Left lung (tissue), 10 donors: ENCODE results near the gene RAPGEF2. TPM values are rescaled to one million over a fixed set of nuclear protein-coding genes. Genes with fewer than 3 reads are reported as not detected.

Experiments
- ATAC-seq: fragments of 200-7000 bp; cut with Tn5 transposase; one replicate; pipeline ENCODE4 v1.9.1; 2020; ENCODE audit warnings: moderate library complexity
- DNase-seq, 4 donors: peaks; one replicate each; pipeline ENCODE4 v3.0.0-alpha.2; 2013 to 2020
- H3K27ac ChIP-seq, 2 donors: fragments of 200-600 bp; sonication (generic) in 1 of 2; one replicate each; pipeline versions ENCODE4 v1.5.0 to v1.8.0; 2020 to 2021
- H3K27me3 ChIP-seq, 2 donors: fragments of 200-600 bp; sonication (generic) in 1 of 2; one replicate each; pipeline versions ENCODE4 v1.5.0 to v1.8.0; 2020 to 2021
- H3K36me3 ChIP-seq, 2 donors: fragments of 200-600 bp; sonication (generic) in 1 of 2; one replicate each; pipeline versions ENCODE4 v1.5.0 to v1.8.0; 2020 to 2021
- H3K4me1 ChIP-seq, 2 donors: fragments of 200-600 bp; one replicate each; pipeline ENCODE4 v1.8.0; 2021
- H3K4me3 ChIP-seq, 2 donors: fragments of 200-600 bp; sonication (generic) in 1 of 2; one replicate each; pipeline versions ENCODE4 v1.5.0 to v1.8.0; 2020 to 2021; ENCODE audit warnings: mild to moderate bottlenecking in 1 of 2
- H3K9me3 ChIP-seq, 2 donors: fragments of 200-600 bp; sonication (generic) in 1 of 2; one replicate each; pipeline versions ENCODE4 v1.5.0 to v1.8.0; 2020 to 2021
- intact Hi-C, 2 donors: fragments of 100-400 bp; cut with DNase I; formaldehyde crosslinking; loops; one replicate each; pipeline versions ENCODE4 v1.11.2 to v1.14.2; 2022
- polyA plus RNA-seq, 6 donors: library from polyadenylated mRNA; unstranded; fragments of 120-200 nt; gene quantifications; one replicate each; pipeline ENCODE4 v1.2.1, GENCODE V29; 2013; ENCODE audit not compliant: insufficient read length in 6 of 6
- total RNA-seq, 2 donors: library from RNA; stranded (reverse); fragmentation: NEBNext Ultra II Directional; extraction: Animal tissue kit (Norgen Biotek cat#: 25700); gene quantifications; one replicate each; pipeline ENCODE4 v1.2.1, GENCODE V29; 2021
- TF ChIP-seq, protein P1 (sequence below), 2 donors: fragments of 200-600 bp; sonication (generic) in 1 of 2; IDR thresholded peaks; one replicate each; pipeline versions ENCODE4 v1.5.0 to v1.8.0; 2021; ENCODE audit warnings: antibody characterized with exemption in 2 of 2
- donor health status: DM: no; HTN: yes; CAD: no.
- donor health status: DM: no; HTN: no; CAD: no.

Gene RAPGEF2
- total and polyA plus RNA-seq, 8 donors, result 39.9 to 52.0 (median 45.4) TPM

GRCh38 chr4:159209249-159209648 is 106.4 kb downstream of the RAPGEF2 start:
- no peak overlapping the region for H3K4me3 ChIP-seq
- no peaks in the 10 kb centered on the region for H3K9me3 ChIP-seq
- peaks cover 3 to 14% of the 10 kb centered on the region in 2 donors for H3K4me1 ChIP-seq
- ATAC-seq, result no peak
- no peaks in the 10 kb centered on the region for H3K27me3 ChIP-seq
- no peaks in the 10 kb centered on the region for H3K36me3 ChIP-seq
- TF ChIP-seq, protein P1, sequence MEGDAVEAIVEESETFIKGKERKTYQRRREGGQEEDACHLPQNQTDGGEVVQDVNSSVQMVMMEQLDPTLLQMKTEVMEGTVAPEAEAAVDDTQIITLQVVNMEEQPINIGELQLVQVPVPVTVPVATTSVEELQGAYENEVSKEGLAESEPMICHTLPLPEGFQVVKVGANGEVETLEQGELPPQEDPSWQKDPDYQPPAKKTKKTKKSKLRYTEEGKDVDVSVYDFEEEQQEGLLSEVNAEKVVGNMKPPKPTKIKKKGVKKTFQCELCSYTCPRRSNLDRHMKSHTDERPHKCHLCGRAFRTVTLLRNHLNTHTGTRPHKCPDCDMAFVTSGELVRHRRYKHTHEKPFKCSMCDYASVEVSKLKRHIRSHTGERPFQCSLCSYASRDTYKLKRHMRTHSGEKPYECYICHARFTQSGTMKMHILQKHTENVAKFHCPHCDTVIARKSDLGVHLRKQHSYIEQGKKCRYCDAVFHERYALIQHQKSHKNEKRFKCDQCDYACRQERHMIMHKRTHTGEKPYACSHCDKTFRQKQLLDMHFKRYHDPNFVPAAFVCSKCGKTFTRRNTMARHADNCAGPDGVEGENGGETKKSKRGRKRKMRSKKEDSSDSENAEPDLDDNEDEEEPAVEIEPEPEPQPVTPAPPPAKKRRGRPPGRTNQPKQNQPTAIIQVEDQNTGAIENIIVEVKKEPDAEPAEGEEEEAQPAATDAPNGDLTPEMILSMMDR (IDR thresholded peaks at IDR 0.05), result no peak
- H3K27ac ChIP-seq, result no peak overlapping the region
- intact Hi-C loops, result loop anchor here in 1 of 2 donors (10.0 kb wide), 2 partner anchors 354 to 474 kb away; no protein-coding TSS in a partner anchor
- no peak for DNase-seq

GRCh38 chr4:159210975-159211374 is 108.1 kb downstream of the RAPGEF2 start:
- Histone ChIP-seq H3K27me3 (no peaks in the 10 kb centered on the region), H3K9me3 (no peaks in the 10 kb centered on the region), H3K27ac (no peak overlapping the region), H3K4me3 (no peak overlapping the region), H3K4me1 (peaks cover 3 to 17% of the 10 kb centered on the region in 2 donors), H3K36me3 (no peaks in the 10 kb centered on the region)
- intact Hi-C loops, result no loop called here
- TF ChIP-seq, protein P1 (IDR thresholded peaks at IDR 0.05), result no peak
- no peak for DNase-seq
- no peak for ATAC-seq

- Histone ChIP-seq H3K4me3 (no peak overlapping the region), H3K9me3 (no peaks in the 10 kb centered on the region), H3K36me3 (no peaks in the 10 kb centered on the region), H3K27me3 (no peaks in the 10 kb centered on the region), H3K27ac (no peak overlapping the region), H3K4me1 (peaks cover 0 to 4% of the 10 kb centered on the region in 2 donors)
- TF ChIP-seq, protein P1 (IDR thresholded peaks at IDR 0.05), result no peak
- intact Hi-C loops, result no loop called here
- DNase-seq, result no peak
- ATAC-seq, result no peak
These were observed 109.9 kb downstream of the RAPGEF2 start for GRCh38 chr4:159212675-159213293.

DNA sequence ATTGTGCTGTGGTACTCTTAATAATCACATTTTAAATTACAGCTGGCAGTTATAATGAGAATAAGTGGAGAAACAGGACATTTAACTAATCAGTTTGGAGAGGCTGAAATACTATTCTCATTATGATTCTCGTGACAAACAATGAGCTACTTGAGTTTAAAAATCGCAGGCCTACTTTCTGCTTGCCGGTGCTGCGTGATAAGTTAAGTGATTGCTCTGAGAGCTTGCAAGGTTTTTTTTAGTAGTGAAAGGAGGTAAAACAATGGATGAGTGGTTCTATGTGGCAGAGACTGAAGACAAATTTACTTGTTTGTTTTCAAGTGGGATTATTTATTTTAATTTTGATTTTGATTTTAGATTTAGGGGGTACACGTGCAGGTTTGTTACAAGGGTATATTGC is 114.0 kb downstream of the RAPGEF2 start:
- TF ChIP-seq, protein P1 (IDR thresholded peaks at IDR 0.05), result no peak
- DNase-seq, result no peak
- Histone ChIP-seq H3K4me3 (no peak overlapping the region), H3K27ac (no peak overlapping the region), H3K4me1 (peaks cover 0 to 13% of the 10 kb centered on the region in 2 donors), H3K36me3 (no peaks in the 10 kb centered on the region), H3K27me3 (no peaks in the 10 kb centered on the region), H3K9me3 (no peaks in the 10 kb centered on the region)
- peak; percentile 66 for ATAC-seq
- intact Hi-C loops, result no loop called here

DNA sequence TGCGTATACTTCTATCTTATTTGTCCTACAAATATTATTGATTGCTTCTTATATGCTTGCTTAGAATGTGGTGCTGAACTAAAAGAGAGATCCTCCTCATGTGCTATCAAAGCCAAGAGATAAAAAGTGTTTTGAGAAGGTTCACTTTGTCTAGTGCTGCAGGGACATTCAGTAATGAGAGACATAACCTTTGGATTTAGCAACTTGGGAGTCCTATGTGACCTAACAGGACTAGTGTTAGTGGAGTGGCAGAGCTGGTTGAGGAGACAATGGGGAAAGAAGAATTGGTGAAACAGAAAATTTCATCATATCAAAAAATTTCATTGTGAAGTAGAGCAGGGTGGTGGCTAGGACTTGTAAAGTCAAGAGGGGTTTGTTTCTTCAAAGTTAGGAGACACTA is 117.0 kb downstream of the RAPGEF2 start:
- intact Hi-C loops, result no loop called here
- no peak for ATAC-seq
- Histone ChIP-seq H3K27me3 (no peaks in the 10 kb centered on the region), H3K27ac (no peak overlapping the region), H3K4me1 (peaks cover 0 to 13% of the 10 kb centered on the region in 2 donors), H3K36me3 (no peaks in the 10 kb centered on the region), H3K9me3 (no peaks in the 10 kb centered on the region), H3K4me3 (no peak overlapping the region)
- no peak for DNase-seq
- TF ChIP-seq, protein P1 (IDR thresholded peaks at IDR 0.05), result no peak
